Smooth muscle cell (in vitro differentiated cells): ENCODE data around the gene MYLK. TPM values are rescaled to one million over a fixed set of nuclear protein-coding genes. Genes with fewer than 3 reads are reported as not detected.

Source experiments
- DNase-seq: peaks from one replicate; lab custom pipeline; 2025; ENCODE audit not compliant: unreplicated experiment; lab: John Stamatoyannopoulos, UW
- H2AFZ ChIP-seq: fragments of 200-600 bp; sonication (generic); 2 replicates; pipeline ENCODE4 v1.6.0; 2016; ENCODE audit warnings: antibody characterized with exemption, low read depth, mild to moderate bottlenecking
- H3F3A ChIP-seq: fragments of 200-600 bp; sonication (generic); 2 replicates; pipeline ENCODE4 v1.6.0; 2017; ENCODE audit warnings: antibody characterized with exemption, low read depth
- H3K27ac ChIP-seq: fragments of 200-600 bp; sonication (generic); 2 replicates; pipeline ENCODE4 v1.5.1; 2016; ENCODE audit warnings: low read depth, mild to moderate bottlenecking
- H3K27me3 ChIP-seq: fragments of 200-600 bp; sonication (generic); 2 replicates; pipeline ENCODE4 v1.6.1; 2016; ENCODE audit warnings: low read depth, mild to moderate bottlenecking
- H3K36me3 ChIP-seq: fragments of 200-600 bp; sonication (generic); 2 replicates; pipeline ENCODE4 v1.5.1; 2016; ENCODE audit warnings: low read depth
- H3K4me1 ChIP-seq: fragments of 200-600 bp; sonication (generic); 2 replicates; pipeline ENCODE4 v1.5.1; 2016; ENCODE audit warnings: low read depth
- H3K4me2 ChIP-seq: fragments of 200-600 bp; sonication (generic); 2 replicates; pipeline ENCODE4 v1.6.0; 2016; ENCODE audit warnings: mild to moderate bottlenecking
- H3K4me3 ChIP-seq: fragments of 200-600 bp; sonication (generic); 2 replicates; pipeline ENCODE4 v1.5.1; 2016; ENCODE audit warnings: mild to moderate bottlenecking
- H3K79me2 ChIP-seq: fragments of 200-600 bp; sonication (generic); 2 replicates; pipeline ENCODE4 v1.6.0; 2016; ENCODE audit warnings: low read depth, mild to moderate bottlenecking
- H3K9ac ChIP-seq: fragments of 200-600 bp; sonication (generic); 2 replicates; pipeline ENCODE4 v1.6.0; 2016; ENCODE audit warnings: low read depth
- H3K9me3 ChIP-seq: fragments of 200-600 bp; sonication (generic); replicated peaks from 2 replicates; pipeline ENCODE4 v1.5.1; 2016; ENCODE audit warnings: low read depth
- H4K20me1 ChIP-seq: fragments of 200-600 bp; sonication (generic); 2 replicates; pipeline ENCODE4 v1.6.0; 2016; ENCODE audit warnings: low read depth
- WGBS: methylation state at CpG from one replicate; pipeline ENCODE4 v1.1.7; 2016; ENCODE audit warnings: low lambda C conversion rate; 5-methylcytosine and 5-hydroxymethylcytosine counted together
- polyA plus RNA-seq: library from polyadenylated mRNA; unstranded; fragments of >200 nt; fragmentation: Nextera tagmentation; extraction: Ambion mirVana; gene quantifications from 2 replicates; pipeline ENCODE4 v1.2.1, GENCODE V29; 2016
- total RNA-seq: library from RNA; depleted of rRNA; stranded (reverse); fragments of >200 nt; gene quantifications from 2 replicates; pipeline ENCODE4 v1.2.3, GENCODE V29; 2014
- TF ChIP-seq, protein P1 (sequence below): fragments of 200-600 bp; sonication (generic); IDR thresholded peaks from 2 replicates; pipeline ENCODE4 v1.5.1; 2017; ENCODE audit warnings: borderline replicate concordance, mild to moderate bottlenecking, antibody characterized with exemption; ENCODE audit not compliant: insufficient read depth, poor library complexity, severe bottlenecking

MYLK gene
- total and polyA plus RNA-seq, 2 experiments from 2014 or later, result 13.6 to 25.5 TPM

DNA sequence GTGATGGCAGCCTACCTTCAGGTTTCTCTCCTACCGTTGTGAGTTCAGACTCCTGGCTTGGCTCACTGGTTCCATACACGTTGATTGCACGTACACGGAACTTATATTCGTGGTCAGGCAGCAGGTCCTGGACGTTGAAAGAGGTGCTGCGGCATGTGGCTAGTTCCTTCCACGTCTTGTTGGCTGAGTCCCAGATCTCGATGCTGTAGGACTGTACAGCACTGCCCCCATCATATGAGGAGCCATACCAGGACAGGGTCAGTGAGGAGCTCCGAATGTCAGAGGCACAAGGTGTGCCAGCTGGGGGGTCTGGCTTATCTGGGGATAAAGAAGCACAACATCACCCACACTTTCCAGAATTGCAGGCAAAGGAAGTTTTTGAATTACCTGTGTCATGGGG is 227.0 kb downstream of the MYLK start:
- no peaks in the 10 kb centered on the region for H3K36me3 ChIP-seq
- H3K79me2 ChIP-seq, result no peaks in the 10 kb centered on the region
- no peak overlapping the region for H2AFZ ChIP-seq
- no peaks in the 10 kb centered on the region for H4K20me1 ChIP-seq
- no peak overlapping the region for H3K9ac ChIP-seq
- H3K4me1 ChIP-seq, result peaks cover 19% of the 10 kb centered on the region
- H3K4me2 ChIP-seq, result no peak overlapping the region
- DNase-seq, result no peak
- 94% methylated on average over 10 of the region's 10 CpGs for WGBS
- H3K27ac ChIP-seq, result no peak overlapping the region
- TF ChIP-seq, protein P1, sequence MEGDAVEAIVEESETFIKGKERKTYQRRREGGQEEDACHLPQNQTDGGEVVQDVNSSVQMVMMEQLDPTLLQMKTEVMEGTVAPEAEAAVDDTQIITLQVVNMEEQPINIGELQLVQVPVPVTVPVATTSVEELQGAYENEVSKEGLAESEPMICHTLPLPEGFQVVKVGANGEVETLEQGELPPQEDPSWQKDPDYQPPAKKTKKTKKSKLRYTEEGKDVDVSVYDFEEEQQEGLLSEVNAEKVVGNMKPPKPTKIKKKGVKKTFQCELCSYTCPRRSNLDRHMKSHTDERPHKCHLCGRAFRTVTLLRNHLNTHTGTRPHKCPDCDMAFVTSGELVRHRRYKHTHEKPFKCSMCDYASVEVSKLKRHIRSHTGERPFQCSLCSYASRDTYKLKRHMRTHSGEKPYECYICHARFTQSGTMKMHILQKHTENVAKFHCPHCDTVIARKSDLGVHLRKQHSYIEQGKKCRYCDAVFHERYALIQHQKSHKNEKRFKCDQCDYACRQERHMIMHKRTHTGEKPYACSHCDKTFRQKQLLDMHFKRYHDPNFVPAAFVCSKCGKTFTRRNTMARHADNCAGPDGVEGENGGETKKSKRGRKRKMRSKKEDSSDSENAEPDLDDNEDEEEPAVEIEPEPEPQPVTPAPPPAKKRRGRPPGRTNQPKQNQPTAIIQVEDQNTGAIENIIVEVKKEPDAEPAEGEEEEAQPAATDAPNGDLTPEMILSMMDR, result no peak
- H3F3A ChIP-seq, result peaks cover 10% of the 10 kb centered on the region
- H3K27me3 ChIP-seq, result no peaks in the 10 kb centered on the region
- no peak overlapping the region for H3K4me3 ChIP-seq
- no peaks in the 10 kb centered on the region for H3K9me3 ChIP-seq

DNA sequence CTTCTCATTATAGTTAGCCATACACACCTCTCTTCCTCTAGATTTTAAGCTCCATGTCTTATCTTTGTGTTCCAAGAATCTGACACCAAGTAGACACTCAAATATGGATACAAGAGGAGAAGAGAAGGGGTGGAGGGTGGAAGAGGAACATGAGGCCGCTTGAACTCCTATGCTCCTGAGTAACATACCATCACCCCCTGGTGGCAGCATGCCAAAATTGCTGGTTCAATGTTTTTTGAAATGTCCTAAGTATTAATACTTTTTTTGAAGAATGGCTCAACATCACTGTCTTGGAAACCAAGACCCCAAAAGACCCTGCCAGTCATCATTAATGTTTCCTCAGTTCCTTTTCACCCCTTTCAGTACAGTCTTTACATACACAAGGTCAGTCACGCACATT is 227.4 kb downstream of the MYLK start:
- H3K4me1 ChIP-seq, result peaks cover 19% of the 10 kb centered on the region

DNA sequence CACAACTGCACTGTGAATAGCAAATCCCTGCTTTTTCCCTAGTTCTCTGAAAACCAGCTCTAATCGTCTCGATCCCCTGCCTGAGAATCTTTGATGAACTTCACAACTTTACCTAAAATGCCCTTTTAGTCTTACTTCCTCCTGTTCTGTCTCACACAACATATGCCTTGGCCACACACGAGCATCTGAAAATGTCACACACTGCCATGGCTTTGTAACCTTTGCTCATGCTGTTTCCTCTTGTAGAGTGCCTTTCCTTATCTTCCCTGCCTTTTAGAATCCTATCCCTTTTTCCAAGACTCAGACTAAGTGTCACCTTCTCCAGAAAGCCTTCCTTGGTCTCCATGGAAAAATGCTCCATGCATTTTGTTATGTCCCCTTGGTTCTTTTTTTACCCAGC is 227.9 kb downstream of the MYLK start:
- Histone ChIP-seq H3K9me3 (no peaks in the 10 kb centered on the region), H3K4me3 (no peak overlapping the region), H3K9ac (no peak overlapping the region), H3K4me1 (peaks cover 16% of the 10 kb centered on the region), H3K79me2 (no peaks in the 10 kb centered on the region), H3K27ac (no peak overlapping the region), H3K4me2 (no peak overlapping the region), H3K36me3 (no peaks in the 10 kb centered on the region), H2AFZ (no peak overlapping the region), H3K27me3 (no peaks in the 10 kb centered on the region), H3F3A (peaks cover 10% of the 10 kb centered on the region), H4K20me1 (no peaks in the 10 kb centered on the region)
- no peak for DNase-seq
- 96% methylated on average over 3 of the region's 3 CpGs for WGBS
- TF ChIP-seq, protein P1, result no peak

More for the DNA sequence above, 227.4 kb downstream of the MYLK start:
- WGBS, result 79% methylated on average over 2 of the region's 2 CpGs
- Histone ChIP-seq H4K20me1 (no peaks in the 10 kb centered on the region), H2AFZ (no peak overlapping the region), H3F3A (peaks cover 10% of the 10 kb centered on the region), H3K4me2 (no peak overlapping the region), H3K79me2 (no peaks in the 10 kb centered on the region), H3K4me3 (no peak overlapping the region), H3K36me3 (no peaks in the 10 kb centered on the region), H3K27me3 (no peaks in the 10 kb centered on the region), H3K9ac (no peak overlapping the region), H3K9me3 (no peaks in the 10 kb centered on the region), H3K27ac (no peak overlapping the region)
- no peak for DNase-seq
- TF ChIP-seq, protein P1, result peak; percentile 9

DNA sequence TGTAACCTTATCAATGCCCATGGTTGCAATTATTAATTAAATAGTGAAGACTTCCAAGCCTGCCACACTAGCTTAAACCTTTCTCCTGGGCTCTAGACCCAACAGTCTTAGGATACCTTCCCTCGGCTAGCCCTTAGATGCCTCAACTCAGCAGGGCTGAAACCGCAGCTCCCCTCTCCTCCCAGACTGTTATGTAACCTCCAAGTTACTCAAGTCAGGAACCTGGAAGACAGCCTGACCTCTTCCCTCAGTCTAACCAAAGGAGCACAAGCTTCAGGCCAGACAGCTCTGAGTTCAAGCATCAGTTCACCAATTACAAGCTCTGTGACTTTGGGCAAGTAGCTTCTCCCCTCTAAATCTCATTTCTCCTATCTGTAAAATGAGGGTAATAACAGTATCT is 228.7 kb downstream of the MYLK start:
- Histone ChIP-seq H3F3A (peaks cover 6% of the 10 kb centered on the region), H3K4me2 (no peak overlapping the region), H2AFZ (no peak overlapping the region), H3K27me3 (no peaks in the 10 kb centered on the region), H3K4me1 (peaks cover 10% of the 10 kb centered on the region), H3K27ac (no peak overlapping the region), H3K9ac (no peak overlapping the region), H3K79me2 (no peaks in the 10 kb centered on the region), H3K4me3 (no peak overlapping the region), H3K9me3 (no peaks in the 10 kb centered on the region), H4K20me1 (no peaks in the 10 kb centered on the region), H3K36me3 (no peaks in the 10 kb centered on the region)
- TF ChIP-seq, protein P1, result no peak
- no peak for DNase-seq
- 87% methylated on average over 2 of the region's 2 CpGs for WGBS
